BE2C (cell line): ENCODE data around the gene SCIN.
"Not testable (repeated sequence)": the region's sequence is repeated elsewhere in the genome, so short reads cannot be mapped to it uniquely, and the experiment has no call there.

Experiments used
- DNase-seq: peaks from one replicate; pipeline ENCODE4 v3.0.0-alpha.2; 2020
- H3K27me3 ChIP-seq: fragments of 250-450 bp; sonication (Bioruptor Pico); 2 replicates; pipeline ENCODE4 v1.5.1; 2020; ENCODE audit warnings: mild to moderate bottlenecking
- H3K36me3 ChIP-seq: fragments of 250-450 bp; sonication (Bioruptor Pico); 2 replicates; pipeline ENCODE4 v1.5.1; 2020; ENCODE audit warnings: mild to moderate bottlenecking
- H3K4me1 ChIP-seq: fragments of 250-450 bp; sonication (Bioruptor Pico); 2 replicates; pipeline ENCODE4 v1.5.1; 2020
- H3K4me3 ChIP-seq: 2 replicates; pipeline ENCODE4 v1.5.1; 2011; ENCODE audit warnings: low read depth, low read length
- H3K9me3 ChIP-seq: fragments of 250-450 bp; sonication (Bioruptor Pico); 2 replicates; pipeline ENCODE4 v1.5.1; 2020
- CTCF ChIP-seq: IDR thresholded peaks from 2 replicates; pipeline ENCODE4 v1.5.1; 2012; ENCODE audit warnings: mild to moderate bottlenecking, low read depth, low read length

Gene SCIN

GRCh38 chr7:12552876-12553275, 17.6 kb upstream of the SCIN start:
- no peaks in the 10 kb centered on the region for H3K4me1 ChIP-seq
- no peaks in the 10 kb centered on the region for H3K9me3 ChIP-seq
- DNase-seq: no peak
- TF ChIP-seq CTCF: no peak
- H3K36me3 ChIP-seq: no peaks in the 10 kb centered on the region
- H3K4me3 ChIP-seq: no peak overlapping the region
- peaks cover 24% of the 10 kb centered on the region for H3K27me3 ChIP-seq

GRCh38 chr7:12553416-12553815, 17.1 kb upstream of the SCIN start:
- Histone ChIP-seq H3K4me3 (no peak overlapping the region), H3K36me3 (no peaks in the 10 kb centered on the region), H3K27me3 (peaks cover 21% of the 10 kb centered on the region), H3K4me1 (no peaks in the 10 kb centered on the region), H3K9me3 (no peaks in the 10 kb centered on the region)
- DNase-seq: no peak
- TF ChIP-seq CTCF: no peak

- Histone ChIP-seq H3K36me3 (no peaks in the 10 kb centered on the region), H3K9me3 (no peaks in the 10 kb centered on the region), H3K27me3 (peaks cover 18% of the 10 kb centered on the region), H3K4me1 (no peaks in the 10 kb centered on the region), H3K4me3 (no peak overlapping the region)
- no peak for TF ChIP-seq CTCF
- no peak for DNase-seq
These were observed 16.2 kb upstream of the SCIN start for GRCh38 chr7:12554351-12554750.

- DNase-seq: no peak
- no peaks in the 10 kb centered on the region for H3K36me3 ChIP-seq
- no peak for TF ChIP-seq CTCF
- no peak overlapping the region for H3K4me3 ChIP-seq
- H3K9me3 ChIP-seq: no peaks in the 10 kb centered on the region
- H3K4me1 ChIP-seq: no peaks in the 10 kb centered on the region
- H3K27me3 ChIP-seq: peaks cover 18% of the 10 kb centered on the region
These were observed 15.6 kb upstream of the SCIN start for GRCh38 chr7:12554872-12555271.

- not testable (repeated sequence) for H3K9me3 ChIP-seq, H3K4me1 ChIP-seq, DNase-seq, H3K36me3 ChIP-seq, H3K4me3 ChIP-seq
- H3K27me3 ChIP-seq: peaks cover 18% of the 10 kb centered on the region
These were observed 14.8 kb upstream of the SCIN start for GRCh38 chr7:12555695-12556094.

DNA sequence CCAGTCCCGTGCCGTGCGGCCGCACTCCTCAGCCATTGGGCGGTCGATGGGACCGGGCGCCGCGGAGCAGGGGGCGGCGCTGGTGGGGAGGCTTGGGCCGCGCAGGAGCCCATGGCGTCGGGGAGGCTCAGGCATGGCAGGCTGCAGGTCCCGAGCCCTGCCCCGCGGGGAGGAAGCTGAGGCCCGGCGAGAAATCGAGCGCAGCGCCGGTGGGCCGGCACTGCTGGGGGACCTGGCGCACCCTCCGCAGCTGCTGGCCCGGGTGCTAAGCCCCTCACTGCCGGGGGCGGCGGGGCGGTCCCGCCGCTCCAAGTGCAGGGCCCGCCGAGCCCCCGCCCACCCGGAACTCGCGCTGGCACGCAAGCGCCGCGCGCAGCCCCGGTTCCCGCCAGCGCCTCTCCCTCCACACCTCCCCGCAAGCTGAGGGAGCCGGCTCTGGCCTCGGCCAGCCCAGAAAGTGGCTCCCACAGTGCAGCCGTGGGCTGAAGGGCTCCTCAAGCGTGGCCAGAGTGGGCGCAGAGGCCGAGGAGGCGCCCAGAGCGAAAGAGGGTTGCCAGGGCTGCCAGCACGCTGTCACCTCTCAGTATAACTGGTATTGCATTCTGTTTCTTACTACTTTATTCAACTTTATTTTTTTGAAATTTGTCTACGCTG, 14.3 kb upstream of the SCIN start:
- H3K4me1 ChIP-seq, H3K36me3 ChIP-seq, DNase-seq, H3K9me3 ChIP-seq, H3K4me3 ChIP-seq: not testable (repeated sequence)
- H3K27me3 ChIP-seq: peaks cover 18% of the 10 kb centered on the region

- Histone ChIP-seq H3K4me1 (no peaks in the 10 kb centered on the region), H3K9me3 (no peaks in the 10 kb centered on the region), H3K4me3 (no peak overlapping the region), H3K36me3 (no peaks in the 10 kb centered on the region), H3K27me3 (peaks cover 15% of the 10 kb centered on the region)
- TF ChIP-seq CTCF: no peak
- no peak for DNase-seq
These were observed 13.2 kb upstream of the SCIN start for GRCh38 chr7:12557282-12557681.
